Suprapubic skin (tissue), 3 donors: ENCODE data around the gene RAB5B.

ENCODE experiments used
- CTCF ChIP-seq, 2 donors: fragments of 200-600 bp in 1 of 2; fragments of 450-650 bp in 1 of 2; sonication (generic) in 1 of 2; IDR thresholded peaks; one replicate each; pipeline ENCODE4 v1.5.1; 2016 to 2019; ENCODE audit warnings: antibody characterized with exemption in 2 of 2, mild to moderate bottlenecking in 1 of 2, moderate library complexity in 1 of 2
- POLR2A ChIP-seq, 2 donors: fragments of 450-650 bp; IDR thresholded peaks; one replicate each; pipeline ENCODE4 v1.6.1; 2017; ENCODE audit warnings: antibody characterized with exemption in 2 of 2, mild to moderate bottlenecking in 2 of 2, moderate library complexity in 2 of 2

- TF ChIP-seq CTCF (IDR thresholded peaks at IDR 0.05) (no peak), POLR2A (IDR thresholded peaks at IDR 0.05) (no peak)
Measured at GRCh38 chr12:55982319-55982936, 8.6 kb downstream of the RAB5B start.
